K562 (cell line): ENCODE measurements around the gene AMMECR1. TPM values are rescaled to one million over a fixed set of nuclear protein-coding genes. Genes with fewer than 3 reads are reported as not detected.

Source experiments
- ADNP ChIP-seq: fragments of 200-800 bp; sonication (Bioruptor generic); IDR thresholded peaks from 2 replicates; pipeline ENCODE4 v1.6.1; 2016; ENCODE audit warnings: missing genetic modification characterization, missing compliant biosample characterization
- ATF1 ChIP-seq, 2 experiments: fragments of 450-650 bp in 1 of 2; IDR thresholded peaks; 2 replicates each; pipeline ENCODE4 v1.6.1; 2016; ENCODE audit warnings: missing compliant biosample characterization in 1 of 2, missing genetic modification characterization in 1 of 2
- CBFA2T2 ChIP-seq: fragments of 450-650 bp; conservative IDR thresholded peaks from 2 replicates; pipeline ENCODE4 v1.6.1; 2017; ENCODE audit warnings: mild to moderate bottlenecking
- CUX1 ChIP-seq: fragments of 200-800 bp; sonication (Bioruptor generic); IDR thresholded peaks from 2 replicates; pipeline ENCODE4 v1.6.1; 2016; ENCODE audit warnings: missing genetic modification characterization, missing compliant biosample characterization
- CXXC5 ChIP-seq: fragments of 250-450 bp; sonication (Bioruptor Pico); IDR thresholded peaks from 2 replicates; pipeline ENCODE4 v1.8.0; 2022; ENCODE audit warnings: inconsistent platforms, mild to moderate bottlenecking, moderate library complexity
- EHMT2 ChIP-seq: fragments of 450-650 bp; IDR thresholded peaks from 2 replicates; pipeline ENCODE4 v1.6.1; 2018; ENCODE audit warnings: antibody characterized with exemption
- FOXO4 ChIP-seq: fragments of 450-650 bp; formaldehyde crosslinking; IDR thresholded peaks from 2 replicates; pipeline ENCODE4 v1.4.0; 2020; ENCODE audit warnings: mild to moderate bottlenecking, moderate library complexity
- ILF3 ChIP-seq: fragments of 450-650 bp; IDR thresholded peaks from 2 replicates; pipeline ENCODE4 v1.6.1; 2018; ENCODE audit warnings: antibody characterized with exemption, mild to moderate bottlenecking, moderate library complexity, borderline replicate concordance
- JUNB ChIP-seq: fragments of 450-650 bp; formaldehyde crosslinking; conservative IDR thresholded peaks from 2 replicates; pipeline ENCODE4 v1.4.0; 2020; ENCODE audit warnings: mild to moderate bottlenecking
- KLF10 ChIP-seq: fragments of 250-450 bp; sonication (Bioruptor Pico); IDR thresholded peaks from 2 replicates; pipeline ENCODE4 v1.6.1; 2021; ENCODE audit warnings: matching md5 sums
- MAFF ChIP-seq: IDR thresholded peaks from 2 replicates; pipeline ENCODE4 v1.6.1; 2012; ENCODE audit warnings: low read length, improper control_type of control experiment
- MTA2 ChIP-seq: fragments of 450-650 bp; IDR thresholded peaks from 2 replicates; pipeline ENCODE4 v1.6.1; 2016; ENCODE audit warnings: low read depth
- RCOR1 ChIP-seq, 2 experiments: IDR thresholded peaks; 2 replicates each; pipeline ENCODE4 v1.6.1; 2012; ENCODE audit warnings: low read depth in 2 of 2, low read length in 2 of 2, borderline replicate concordance in 1 of 2, improper control_type of control experiment in 1 of 2
- RFX1 ChIP-seq: fragments of 450-650 bp; IDR thresholded peaks from 2 replicates; pipeline ENCODE4 v1.6.1; 2016; ENCODE audit warnings: mild to moderate bottlenecking, moderate library complexity
- SRSF1 ChIP-seq: fragments of 200-400 bp; formaldehyde crosslinking; IDR thresholded peaks from 2 replicates; pipeline ENCODE4 v1.6.1; 2017; ENCODE audit warnings: mild to moderate bottlenecking, low read depth, low read length, moderate library complexity
- ZBED1 ChIP-seq: IDR thresholded peaks from 2 replicates; pipeline ENCODE4 v1.6.1; 2014
- ZKSCAN8 ChIP-seq: fragments of 200-800 bp; sonication (Bioruptor generic); IDR thresholded peaks from 2 replicates; pipeline ENCODE4 v1.6.1; 2016; ENCODE audit warnings: missing genetic modification characterization, missing compliant biosample characterization
- ZNF41 ChIP-seq: fragments of 250-450 bp; sonication (Bioruptor Pico); conservative IDR thresholded peaks from 2 replicates; pipeline ENCODE4 v1.4.0; 2020; ENCODE audit warnings: mild to moderate bottlenecking
- ZNF507 ChIP-seq: conservative IDR thresholded peaks from 2 replicates; pipeline ENCODE4 v1.6.1; 2017; ENCODE audit warnings: missing genetic modification characterization, missing compliant biosample characterization
- ZNF586 ChIP-seq: fragments of 450-650 bp; formaldehyde crosslinking; conservative IDR thresholded peaks from 2 replicates; pipeline ENCODE4 v1.4.0; 2020; ENCODE audit warnings: mild to moderate bottlenecking, moderate library complexity
- ZNF76 ChIP-seq: fragments of 250-450 bp; sonication (Bioruptor Pico); IDR thresholded peaks from 2 replicates; pipeline ENCODE4 v1.4.0; 2020; ENCODE audit warnings: mild to moderate bottlenecking, moderate library complexity, borderline replicate concordance
- ZNF77 ChIP-seq: fragments of 250-450 bp; sonication (Bioruptor Pico); IDR thresholded peaks from 2 replicates; pipeline ENCODE4 v1.5.0; 2020
- polyA plus RNA-seq, 8 experiments: library from polyadenylated mRNA; depleted of rRNA in 4 of 8; stranded (reverse) in 5 of 8; unstranded in 3 of 8; fragments of >200 nt; fragmentation: Nextera tagmentation in 2 of 8; fragmentation: Illumina TruSeq in 1 of 8; extraction: Ambion mirVana in 2 of 8; extraction: Trizol in 1 of 8; gene quantifications; 2 replicates each; pipeline versions ENCODE4 v1.2.1 to v1.2.3, GENCODE V29; 2011 to 2014; ENCODE audit warnings: inconsistent platforms in 1 of 8, missing spikeins in 1 of 8
- total RNA-seq, 7 experiments: library from RNA; depleted of rRNA in 6 of 7; stranded (reverse); fragments of >200 nt in 6 of 7; fragmentation: Illumina TruSeq in 2 of 7; extraction: Trizol in 2 of 7; gene quantifications; 2 replicates each; pipeline versions ENCODE4 v1.2.1 to v1.2.3, GENCODE V29; 2011 to 2021; ENCODE audit warnings: low replicate concordance in 1 of 7
- TF ChIP-seq, protein P1 (sequence below): sonication (generic); formaldehyde crosslinking; IDR thresholded peaks from 2 replicates; pipeline ENCODE4 v1.8.1; 2022; ENCODE audit warnings: missing genetic modification reagents

The AMMECR1 gene
- total and polyA plus RNA-seq, 9 of the 15 experiments (the other 6 are each of a cell fraction or from before 2014, with no cell fraction given): 13.9 to 36.7 (median 23.6) TPM

DNA sequence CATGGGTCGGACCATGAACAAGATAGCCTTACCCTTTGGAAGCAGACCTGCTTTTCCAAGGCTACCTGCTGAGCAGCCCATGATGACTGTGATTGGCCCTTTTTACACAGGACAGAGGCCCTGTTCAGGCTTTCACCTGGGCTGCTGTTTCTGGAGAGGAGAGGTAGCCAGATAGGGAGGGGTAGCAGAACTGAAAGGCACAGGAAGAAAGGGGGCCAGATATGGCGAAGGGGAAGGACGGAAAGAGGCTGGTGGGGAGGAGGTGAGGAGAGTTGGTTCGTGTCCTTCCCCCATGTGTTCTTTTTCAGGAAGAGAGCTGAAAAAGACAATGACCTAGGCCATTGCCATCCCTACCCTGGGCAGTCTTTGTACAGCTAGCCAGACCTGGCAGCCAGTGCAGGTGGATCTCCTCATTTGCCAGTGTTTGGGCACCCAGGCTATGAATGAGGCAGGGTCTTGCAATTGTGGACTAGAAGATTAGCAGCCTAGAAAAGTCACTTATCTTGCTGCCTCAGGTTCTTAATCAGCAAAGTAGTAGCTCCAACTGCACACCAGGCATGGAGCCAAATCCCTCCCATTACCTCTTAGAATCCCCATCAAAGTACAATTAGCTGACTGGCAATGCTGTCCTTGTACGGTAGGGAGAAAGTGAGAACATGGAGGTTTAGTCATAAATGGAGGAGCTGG, 139.6 kb downstream of the AMMECR1 start (continued):
- TF ChIP-seq RCOR1 (IDR thresholded peaks at IDR 0.05; ENCODE audit: borderline replicate concordance in 1 of 2, low read depth in 2 of 2, low read length in 2 of 2): peak in 1 of 2 experiments; percentile 79; a peak in 2 of 4 replicates
- TF ChIP-seq CXXC5 (CRISPR knock-in tag): no peak
- peak; percentile 64 for TF ChIP-seq MAFF
- TF ChIP-seq, protein P1, sequence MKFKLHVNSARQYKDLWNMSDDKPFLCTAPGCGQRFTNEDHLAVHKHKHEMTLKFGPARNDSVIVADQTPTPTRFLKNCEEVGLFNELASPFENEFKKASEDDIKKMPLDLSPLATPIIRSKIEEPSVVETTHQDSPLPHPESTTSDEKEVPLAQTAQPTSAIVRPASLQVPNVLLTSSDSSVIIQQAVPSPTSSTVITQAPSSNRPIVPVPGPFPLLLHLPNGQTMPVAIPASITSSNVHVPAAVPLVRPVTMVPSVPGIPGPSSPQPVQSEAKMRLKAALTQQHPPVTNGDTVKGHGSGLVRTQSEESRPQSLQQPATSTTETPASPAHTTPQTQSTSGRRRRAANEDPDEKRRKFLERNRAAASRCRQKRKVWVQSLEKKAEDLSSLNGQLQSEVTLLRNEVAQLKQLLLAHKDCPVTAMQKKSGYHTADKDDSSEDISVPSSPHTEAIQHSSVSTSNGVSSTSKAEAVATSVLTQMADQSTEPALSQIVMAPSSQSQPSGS: no peak
- no peak for TF ChIP-seq ILF3
- peak; percentile 94 for TF ChIP-seq CBFA2T2
- TF ChIP-seq SRSF1: no peak
- 0 out of 2 replicates have a peak, but pooled peaks have one; percentile 42 for TF ChIP-seq ADNP (tag)
- TF ChIP-seq ZNF41 (CRISPR knock-in tag): no peak
- TF ChIP-seq ZBED1: no peak
- no peak for TF ChIP-seq RFX1
- TF ChIP-seq KLF10 (CRISPR knock-in tag): no peak
- TF ChIP-seq EHMT2: no peak
- TF ChIP-seq CUX1: no peak
- TF ChIP-seq ZNF76 (CRISPR knock-in tag): no peak
- TF ChIP-seq ATF1 (CRISPR knock-in tag; IDR thresholded peaks at IDR 0.05): no peak
- peak; percentile 17; the same call in 1 of the 2 replicates for TF ChIP-seq ATF1 (tag; IDR thresholded peaks at IDR 0.05)
- TF ChIP-seq ZKSCAN8 (CRISPR knock-in tag): peak; percentile 99
- TF ChIP-seq MTA2: peak; percentile 88
- no peak for TF ChIP-seq ZNF77
- no peak for TF ChIP-seq JUNB (CRISPR knock-in tag)
- no peak for TF ChIP-seq ZNF586 (CRISPR knock-in tag)
- no peak for TF ChIP-seq ZNF507 (tag)
- TF ChIP-seq FOXO4 (CRISPR knock-in tag): no peak
